Neural cell (in vitro differentiated cells): ENCODE measurements around the gene MYLK. TPM values are rescaled to one million over a fixed set of nuclear protein-coding genes. Genes with fewer than 3 reads are reported as not detected.

Experiments used
- H2AFZ ChIP-seq: fragments of 200-600, 300-800 bp; sonication (generic), shearing (Covaris generic); 2 replicates; pipeline ENCODE4 v1.6.0; 2014; ENCODE audit warnings: low read depth, mild to moderate bottlenecking, antibody characterized with exemption, low read length, moderate library complexity
- H3F3A ChIP-seq: fragments of 200-600 bp; shearing (Covaris generic); 2 replicates; pipeline ENCODE4 v1.6.1; 2016; ENCODE audit warnings: mild to moderate bottlenecking, moderate library complexity, mixed read lengths, antibody characterized with exemption, low read length; ENCODE audit not compliant: insufficient read depth, poor library complexity, severe bottlenecking
- H3K27ac ChIP-seq: fragments of 200-600, 300-800 bp; sonication (generic), shearing (Covaris generic); 2 replicates; pipeline ENCODE4 v1.5.1; 2014; ENCODE audit warnings: mild to moderate bottlenecking, low read length, moderate library complexity
- H3K27me3 ChIP-seq: fragments of 300-800, 200-600 bp; sonication (generic), shearing (Covaris generic); 2 replicates; pipeline ENCODE4 v1.6.0; 2014; ENCODE audit warnings: mild to moderate bottlenecking, low read depth, low read length, moderate library complexity; ENCODE audit not compliant: insufficient read depth
- H3K36me3 ChIP-seq: fragments of 300-800, 200-600 bp; sonication (generic), shearing (Covaris generic); 2 replicates; pipeline ENCODE4 v1.5.1; 2014; ENCODE audit warnings: mild to moderate bottlenecking, antibody characterized with exemption, low read length, moderate library complexity; ENCODE audit not compliant: insufficient read depth
- H3K4me2 ChIP-seq: fragments of 300-800, 200-600 bp; sonication (generic), shearing (Covaris generic); 2 replicates; pipeline ENCODE4 v1.6.0; 2014; ENCODE audit warnings: mild to moderate bottlenecking, low read length
- H3K4me3 ChIP-seq: fragments of 300-800, 200-600 bp; sonication (generic), shearing (Covaris generic); 2 replicates; pipeline ENCODE4 v1.5.1; 2014; ENCODE audit warnings: mild to moderate bottlenecking, low read length, moderate library complexity
- H3K79me2 ChIP-seq: fragments of 200-600 bp; shearing (Covaris generic); replicated peaks from 2 replicates; pipeline ENCODE4 v1.6.0; 2014; ENCODE audit warnings: mild to moderate bottlenecking, low read length, moderate library complexity; ENCODE audit not compliant: insufficient read depth
- H3K9ac ChIP-seq: fragments of 300-800, 200-600 bp; sonication (generic), shearing (Covaris generic); 2 replicates; pipeline ENCODE4 v1.6.1; 2016; ENCODE audit warnings: mild to moderate bottlenecking, low read length, mixed read lengths
- H3K9me2 ChIP-seq: fragments of 200-600 bp; shearing (Covaris generic); 2 replicates; pipeline ENCODE4 v1.6.1; 2016; ENCODE audit warnings: mild to moderate bottlenecking, low read length, mixed read lengths; ENCODE audit not compliant: insufficient read depth
- H3K9me3 ChIP-seq: fragments of 200-600, 300-800 bp; sonication (generic), shearing (Covaris generic); 2 replicates; pipeline ENCODE4 v1.6.1; 2016; ENCODE audit warnings: mild to moderate bottlenecking, mixed run types, low read length, moderate library complexity, mixed read lengths
- H4K20me1 ChIP-seq: fragments of 200-600 bp; shearing (Covaris generic); 2 replicates; pipeline ENCODE4 v1.6.1; 2016; ENCODE audit warnings: mild to moderate bottlenecking, mixed run types; ENCODE audit not compliant: insufficient read depth
- CTCF ChIP-seq: fragments of 450-650 bp; IDR thresholded peaks from 2 replicates; pipeline ENCODE4 v1.5.1; 2014; ENCODE audit warnings: antibody characterized with exemption, mild to moderate bottlenecking, moderate library complexity; ENCODE audit not compliant: poor library complexity, severe bottlenecking
- EP300 ChIP-seq: fragments of 450-650 bp; conservative IDR thresholded peaks from 2 replicates; pipeline ENCODE4 v1.6.1; 2014; ENCODE audit warnings: antibody characterized with exemption, mild to moderate bottlenecking, moderate library complexity; ENCODE audit not compliant: poor library complexity, severe bottlenecking
- EZH2 ChIP-seq: fragments of 200-600, 300-800 bp; shearing (Covaris generic), sonication (generic); IDR thresholded peaks from 2 replicates; pipeline ENCODE4 v1.6.1; 2014; ENCODE audit warnings: antibody characterized with exemption, low read length, borderline replicate concordance, mild to moderate bottlenecking; ENCODE audit not compliant: insufficient read depth, poor library complexity, severe bottlenecking
- MXI1 ChIP-seq: fragments of 450-650 bp; conservative IDR thresholded peaks from 2 replicates; pipeline ENCODE4 v1.6.1; 2014; ENCODE audit warnings: antibody characterized with exemption, mild to moderate bottlenecking; ENCODE audit not compliant: poor library complexity, severe bottlenecking
- POLR2AphosphoS5 ChIP-seq: IDR thresholded peaks from 2 replicates; pipeline ENCODE4 v1.6.1; 2012
- RAD21 ChIP-seq: fragments of 450-650 bp; conservative IDR thresholded peaks from 2 replicates; pipeline ENCODE4 v1.6.1; 2014; ENCODE audit warnings: antibody characterized with exemption, mild to moderate bottlenecking, moderate library complexity
- REST ChIP-seq: IDR thresholded peaks from 2 replicates; pipeline ENCODE4 v1.6.1; 2012; ENCODE audit warnings: borderline replicate concordance
- SMC3 ChIP-seq: fragments of 450-650 bp; conservative IDR thresholded peaks from 2 replicates; pipeline ENCODE4 v1.6.1; 2014; ENCODE audit warnings: antibody characterized with exemption, mild to moderate bottlenecking, moderate library complexity; ENCODE audit not compliant: poor library complexity
- TAF1 ChIP-seq: IDR thresholded peaks from 2 replicates; pipeline ENCODE4 v1.6.1; 2012; ENCODE audit warnings: low read depth
- polyA plus RNA-seq: library from polyadenylated mRNA; depleted of rRNA; stranded (reverse); fragments of >200 nt; gene quantifications from 2 replicates; pipeline ENCODE4 v1.2.3, GENCODE V29; 2014

The MYLK gene
- polyA plus RNA-seq, 1 donor from 2014 or later: 0.43 TPM

GRCh38 chr3:123778991-123779622, 105.0 kb downstream of the MYLK start:
- Histone ChIP-seq H2AFZ (no peak overlapping the region), H3K9me3 (no peaks in the 10 kb centered on the region), H3K79me2 (no peaks in the 10 kb centered on the region), H3K27me3 (no peaks in the 10 kb centered on the region), H3F3A (no peaks in the 10 kb centered on the region), H3K27ac (no peak overlapping the region), H3K4me2 (no peak overlapping the region), H3K9ac (no peak overlapping the region), H3K36me3 (no peaks in the 10 kb centered on the region), H3K4me3 (no peak overlapping the region), H4K20me1 (no peaks in the 10 kb centered on the region), H3K9me2 (no peaks in the 10 kb centered on the region)
- no peak for TF ChIP-seq REST
- TF ChIP-seq POLR2AphosphoS5: no peak
- TF ChIP-seq CTCF: no peak
- TF ChIP-seq EP300: no peak
- TF ChIP-seq MXI1: no peak
- no peak for TF ChIP-seq EZH2
- TF ChIP-seq RAD21: no peak
- TF ChIP-seq TAF1: no peak
- no peak for TF ChIP-seq SMC3

GRCh38 chr3:123778525-123778924, 105.6 kb downstream of the MYLK start:
- no peaks in the 10 kb centered on the region for H4K20me1 ChIP-seq
- TF ChIP-seq CTCF: no peak
- TF ChIP-seq POLR2AphosphoS5: no peak
- no peak for TF ChIP-seq RAD21
- no peak for TF ChIP-seq SMC3
- no peak for TF ChIP-seq EZH2
- TF ChIP-seq TAF1: no peak
- TF ChIP-seq EP300: no peak
- TF ChIP-seq REST: no peak
- TF ChIP-seq MXI1: no peak
- H3K4me2 ChIP-seq: no peak overlapping the region
- no peak overlapping the region for H3K9ac ChIP-seq
- no peaks in the 10 kb centered on the region for H3F3A ChIP-seq
- no peak overlapping the region for H3K27ac ChIP-seq
- no peaks in the 10 kb centered on the region for H3K36me3 ChIP-seq
- H3K9me2 ChIP-seq: no peaks in the 10 kb centered on the region
- H3K4me3 ChIP-seq: no peak overlapping the region
- no peak overlapping the region for H2AFZ ChIP-seq
- no peaks in the 10 kb centered on the region for H3K9me3 ChIP-seq
- no peaks in the 10 kb centered on the region for H3K27me3 ChIP-seq
- no peaks in the 10 kb centered on the region for H3K79me2 ChIP-seq
